Right lobe of liver (tissue), 6 donors: ENCODE measurements around the gene RBM33. TPM values are rescaled to one million over a fixed set of nuclear protein-coding genes. Genes with fewer than 3 reads are reported as not detected.

ENCODE experiments used
- ATAC-seq, 4 donors: fragments of 200-7000 bp; cut with Tn5 transposase; one replicate each; pipeline ENCODE4 v1.9.1; 2020; ENCODE audit warnings: mild to moderate bottlenecking in 4 of 4, moderate library complexity in 4 of 4
- DNase-seq, 3 donors: peaks; one replicate each; pipeline ENCODE4 v3.0.0-alpha.2; 2020
- H3K27ac ChIP-seq, 3 donors: fragments of 200-600 bp; one replicate each; pipeline ENCODE4 v1.8.0; 2022
- H3K27me3 ChIP-seq, 2 donors: fragments of 200-600 bp; one replicate each; pipeline ENCODE4 v1.8.0; 2022
- H3K36me3 ChIP-seq, 4 donors: fragments of 200-600 bp; sonication (generic) in 1 of 4; one replicate each; pipeline versions ENCODE4 v1.5.1 to v1.8.0; 2017 to 2022; ENCODE audit warnings: control low read depth in 1 of 4
- H3K4me1 ChIP-seq, 4 donors: fragments of 200-600 bp; sonication (generic) in 1 of 4; one replicate each; pipeline versions ENCODE4 v1.5.1 to v1.8.0; 2017 to 2022; ENCODE audit warnings: control low read depth in 1 of 4
- H3K4me3 ChIP-seq, 3 donors: fragments of 200-600 bp; one replicate each; pipeline ENCODE4 v1.8.0; 2022
- H3K9me3 ChIP-seq, 4 donors: fragments of 200-600 bp; sonication (generic) in 1 of 4; one replicate each; pipeline versions ENCODE4 v1.5.1 to v1.8.0; 2017 to 2022; ENCODE audit warnings: control low read depth in 1 of 4
- CTCF ChIP-seq, 4 donors: fragments of 200-600 bp in 3 of 4; fragments of 450-650 bp in 1 of 4; IDR thresholded peaks; one replicate each; pipeline versions ENCODE4 v1.5.1 to v1.8.0; 2016 to 2022; ENCODE audit warnings: antibody characterized with exemption in 4 of 4, mild to moderate bottlenecking in 2 of 4
- POLR2A ChIP-seq: fragments of 450-650 bp; IDR thresholded peaks from one replicate; pipeline ENCODE4 v1.6.1; 2017; ENCODE audit warnings: antibody characterized with exemption, mild to moderate bottlenecking
- WGBS: methylation state at CpG from one replicate; pipeline ENCODE4 v1.1.6; 2018; ENCODE audit warnings: low coverage, low lambda C conversion rate; ENCODE audit not compliant: insufficient coverage; ENCODE audit errors: missing lambda C conversion rate; 5-methylcytosine and 5-hydroxymethylcytosine counted together
- intact Hi-C, 2 donors: fragments of 100-400 bp; cut with DNase I; formaldehyde crosslinking; loops; one replicate each; pipeline versions ENCODE4 v1.11.2 to v1.14.1; 2022
- long read RNA-seq: library from polyadenylated mRNA; unstranded; transcript quantifications from one replicate; pipeline ENCODE4 v2.0.0, GENCODE V29; 2019
- total RNA-seq, 6 experiments: library from RNA; depleted of rRNA in 2 of 6; stranded (reverse); fragments of >200 nt in 2 of 6; fragmentation: NEBNext Ultra II Directional in 3 of 6; extraction: Animal tissue kit (Norgen Biotek cat#: 25700) in 3 of 6; gene quantifications; one replicate each; pipeline versions ENCODE4 v1.1.0 to v1.2.4, GENCODE V29; 2016 to 2023
- donor health status: DM: no; HTN: yes; CAD: no.
- donor health status: DM: no; HTN: no; CAD: no.
- donor health status: DM: no; HTN: no; CAD: no.
- donor health status: DM: no; HTN: yes; CAD: no.
- donor health status: DM: no; HTN: yes; CAD: no.

The RBM33 gene, protein sequence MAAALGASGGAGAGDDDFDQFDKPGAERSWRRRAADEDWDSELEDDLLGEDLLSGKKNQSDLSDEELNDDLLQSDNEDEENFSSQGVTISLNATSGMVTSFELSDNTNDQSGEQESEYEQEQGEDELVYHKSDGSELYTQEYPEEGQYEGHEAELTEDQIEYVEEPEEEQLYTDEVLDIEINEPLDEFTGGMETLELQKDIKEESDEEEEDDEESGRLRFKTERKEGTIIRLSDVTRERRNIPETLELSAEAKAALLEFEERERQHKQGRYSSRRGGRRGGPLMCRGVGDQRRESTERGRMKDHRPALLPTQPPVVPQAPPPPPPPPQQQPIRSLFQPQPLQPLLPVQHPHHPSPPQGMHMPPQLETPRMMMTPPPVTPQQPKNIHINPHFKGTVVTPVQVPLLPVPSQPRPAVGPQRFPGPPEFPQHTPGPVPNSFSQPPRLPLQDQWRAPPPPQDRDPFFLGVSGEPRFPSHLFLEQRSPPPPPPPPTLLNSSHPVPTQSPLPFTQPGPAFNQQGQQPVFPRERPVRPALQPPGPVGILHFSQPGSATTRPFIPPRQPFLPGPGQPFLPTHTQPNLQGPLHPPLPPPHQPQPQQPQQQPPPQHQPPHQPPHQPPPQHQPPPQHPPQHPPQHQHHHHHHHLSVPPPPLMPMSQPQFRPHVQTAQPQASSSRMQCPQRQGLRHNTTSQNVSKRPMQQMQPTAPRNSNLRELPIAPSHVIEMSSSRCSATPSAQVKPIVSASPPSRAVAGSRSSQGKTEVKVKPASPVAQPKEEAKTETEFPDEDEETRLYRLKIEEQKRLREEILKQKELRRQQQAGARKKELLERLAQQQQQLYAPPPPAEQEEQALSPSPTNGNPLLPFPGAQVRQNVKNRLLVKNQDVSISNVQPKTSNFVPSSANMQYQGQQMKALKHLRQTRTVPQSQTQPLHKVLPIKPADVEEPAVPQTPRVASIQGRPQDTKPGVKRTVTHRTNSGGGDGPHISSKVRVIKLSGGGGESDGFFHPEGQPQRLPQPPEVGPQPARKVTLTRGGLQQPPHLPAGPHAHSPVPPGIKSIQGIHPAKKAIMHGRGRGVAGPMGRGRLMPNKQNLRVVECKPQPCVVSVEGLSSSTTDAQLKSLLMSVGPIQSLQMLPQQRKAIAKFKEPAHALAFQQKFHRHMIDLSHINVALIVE
- total RNA-seq = 10 to 100 TPM; 24.9 to 55.1 (median 32.0) TPM
- long read RNA-seq, transcript RBM33-201 (6 exons, 1,404 nt) = major isoform, 5 of 5 reads
- long read RNA-seq, partial matches to known transcripts = 0 of 5 reads
- long read RNA-seq, other reads (novel, unspliced or antisense) = 0 of 5 reads

DNA sequence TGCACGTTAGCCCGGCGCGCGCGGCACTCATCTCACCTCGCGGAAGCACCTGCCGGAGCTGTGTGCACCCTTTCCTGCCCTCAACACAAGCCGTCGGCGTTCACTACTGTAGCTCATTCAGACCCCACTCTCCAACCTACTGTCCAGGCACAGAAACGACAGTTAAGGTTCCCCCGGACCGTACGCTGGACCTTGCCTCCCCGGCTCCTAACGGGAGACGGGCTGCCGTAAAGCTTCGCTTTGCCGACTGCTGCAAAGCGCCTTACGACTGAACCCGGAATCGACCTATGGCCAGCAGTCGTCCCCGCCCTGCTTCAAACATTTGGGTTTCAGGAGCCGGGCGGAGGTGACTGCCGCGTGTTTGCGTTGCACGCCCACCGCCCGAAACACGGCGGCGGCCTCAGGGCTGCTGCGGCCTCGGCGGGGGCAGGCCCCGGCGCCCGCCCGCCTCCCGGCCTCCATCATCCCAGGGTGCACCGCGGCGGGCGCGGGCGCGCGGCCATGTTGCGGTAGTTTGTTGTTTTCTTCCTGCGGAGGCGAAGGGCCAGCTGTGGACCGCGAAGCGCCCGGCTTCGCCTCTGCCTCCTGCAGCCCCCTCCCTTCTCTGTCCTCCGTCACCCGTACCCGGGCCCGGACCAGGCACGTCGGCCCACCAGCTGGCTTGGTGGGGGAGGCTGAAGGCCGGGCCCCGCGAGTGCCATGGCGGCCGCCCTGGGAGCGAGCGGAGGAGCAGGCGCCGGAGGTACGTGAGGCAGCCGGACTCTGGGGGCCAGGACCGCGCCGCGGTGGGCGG lies at the start of gene RBM33:
Gene RBM33 (plus strand): TSS at position 484 of the 793 bp plus-strand sequence. CDS start 216 bp downstream, at position 700.
- Histone ChIP-seq H3K27ac (peak within 1 kb of the TSS; percentile 96 to 98 (median 97)), H3K4me3 (peak within 1 kb of the TSS; percentile 76 to 87 (median 76)), H3K36me3 (peaks cover 0 to 19% (median 9%) of the 10 kb centered on the region in 4 donors), H3K9me3 (no peaks in the 10 kb centered on the region), H3K27me3 (no peaks in the 10 kb centered on the region), H3K4me1 (peaks cover 0 to 24% (median 9%) of the 10 kb centered on the region in 4 donors)
- intact Hi-C loops = no loop called here
- ATAC-seq (peak; percentile 87 to 91 (median 88)), DNase-seq (peak; percentile 79 to 88 (median 86))
- TF ChIP-seq POLR2A = peak; percentile 74
- no peak for TF ChIP-seq CTCF (IDR thresholded peaks at IDR 0.05)
- 0% methylated on average over 13 of the region's 85 CpGs for WGBS

DNA sequence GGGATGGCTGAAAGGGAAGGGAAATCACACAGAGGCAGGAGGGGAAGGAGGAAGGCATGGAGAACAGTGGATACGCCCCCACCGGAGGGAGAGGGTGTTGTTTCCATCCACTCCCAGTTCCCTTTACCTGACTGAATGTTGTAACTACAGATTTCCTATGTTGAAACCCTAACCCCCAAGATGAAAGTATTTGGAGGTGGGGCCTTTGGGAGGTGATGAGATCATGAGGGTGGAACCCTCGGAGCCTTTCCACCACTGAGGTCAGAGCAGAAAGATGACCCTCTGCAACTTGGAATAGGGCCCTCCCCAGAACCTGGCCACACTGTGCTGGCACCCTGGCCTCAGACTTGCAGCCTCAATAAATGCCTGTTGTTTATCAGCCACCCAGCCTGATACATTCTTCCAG lies 49.5 kb upstream of the RBM33 start:
- intact Hi-C loops = no loop called here
- Histone ChIP-seq H3K36me3 (no peaks in the 10 kb centered on the region), H3K4me3 (no peak overlapping the region), H3K27ac (peak overlapping the region in 1 of 3 donors; percentile 48), H3K4me1 (peaks cover 0 to 37% (median 8%) of the 10 kb centered on the region in 4 donors), H3K9me3 (no peaks in the 10 kb centered on the region), H3K27me3 (no peaks in the 10 kb centered on the region)
- TF ChIP-seq CTCF (IDR thresholded peaks at IDR 0.05) (peak in 2 of 4 donors; percentile 3 to 7), POLR2A (peak; percentile 28)
- DNase-seq = peak; percentile 68 to 87 (median 80)
- 20% methylated on average over 1 of the region's 3 CpGs for WGBS
- peak; percentile 66 to 85 (median 82) for ATAC-seq

DNA sequence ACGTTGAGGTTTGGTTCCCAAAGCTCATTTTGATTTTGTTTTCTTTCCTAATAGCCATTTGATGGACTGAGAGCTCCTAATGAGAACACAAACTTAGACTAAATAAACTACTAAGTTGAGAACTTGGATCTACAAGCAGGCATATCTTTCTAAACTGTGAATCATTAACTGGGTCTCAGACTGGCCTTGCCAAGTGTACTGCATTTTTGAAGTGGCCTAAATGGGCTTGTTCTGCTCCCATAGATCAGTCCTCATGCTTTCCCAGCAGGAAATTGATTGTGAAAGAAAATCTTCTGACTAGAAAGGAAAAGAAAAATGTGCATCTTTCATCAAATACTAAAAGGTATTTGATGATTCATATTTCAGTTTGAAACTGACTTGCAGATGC lies 46.7 kb upstream of the RBM33 start:
- WGBS = 13% methylated on average over 1 of the region's 1 CpG
- ATAC-seq = peak; percentile 71 to 85 (median 80)

More for the DNA sequence above, 46.7 kb upstream of the RBM33 start:
- no peaks in the 10 kb centered on the region for H3K27me3 ChIP-seq
- intact Hi-C loops = no loop called here
- H3K9me3 ChIP-seq = no peaks in the 10 kb centered on the region
- peak overlapping the region in 2 of 3 donors; percentile 32 to 66 for H3K27ac ChIP-seq
- peaks cover 0 to 37% (median 8%) of the 10 kb centered on the region in 4 donors for H3K4me1 ChIP-seq
- no peak for DNase-seq
- no peak for TF ChIP-seq POLR2A
- TF ChIP-seq CTCF (IDR thresholded peaks at IDR 0.05) = no peak
- no peaks in the 10 kb centered on the region for H3K36me3 ChIP-seq
- no peak overlapping the region for H3K4me3 ChIP-seq
